Measurements from ENCODE around the gene NECAB3. TPM values are rescaled to one million over a fixed set of nuclear protein-coding genes. Genes with fewer than 3 reads are reported as not detected.

Gene NECAB3
- total RNA-seq, 4 donors from 2014 or later: 26.1 to 180 (median 94.5) TPM

DNA sequence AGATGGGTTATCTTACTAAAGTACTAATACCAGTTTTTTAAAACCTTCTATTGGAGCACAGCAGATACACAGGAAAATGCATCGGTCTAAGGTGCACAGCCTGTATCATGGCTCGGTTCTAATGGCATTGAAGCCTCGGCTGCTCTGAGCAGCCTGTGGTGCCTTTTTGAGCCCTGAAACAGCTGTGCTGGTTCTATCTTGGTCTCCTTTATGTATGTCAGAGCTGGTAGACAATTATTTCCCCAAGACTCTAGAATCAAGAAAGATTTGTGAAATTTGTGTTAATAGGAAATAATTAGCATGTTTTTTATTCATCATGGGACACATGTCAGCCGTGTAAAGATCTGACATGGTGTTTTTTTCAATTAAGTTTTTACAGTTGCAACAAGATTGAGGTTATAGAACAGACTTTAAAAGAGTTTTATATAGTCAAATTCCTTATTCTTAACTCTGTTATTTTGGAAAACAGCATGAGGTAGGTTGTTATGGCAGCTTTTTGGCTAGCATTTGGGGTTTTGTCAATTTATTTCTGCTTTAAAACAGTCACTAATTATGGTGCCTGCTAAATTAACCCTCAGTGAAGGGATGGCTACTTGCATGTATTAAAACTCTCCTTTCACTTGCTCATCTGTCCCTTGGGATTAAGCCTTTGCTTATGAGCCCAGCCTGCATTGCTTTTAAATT, 52.4 kb downstream of the NECAB3 start:
- Histone ChIP-seq H3K4me3 (no peak overlapping the region), H3K4me1 (peaks cover 0 to 7% (median 0%) of the 10 kb centered on the region in 4 donors), H3K36me3 (peaks cover 0 to 33% (median 14%) of the 10 kb centered on the region in 4 donors), H3K27ac (no peak overlapping the region), H3K27me3 (no peaks in the 10 kb centered on the region), H3K9me3 (no peaks in the 10 kb centered on the region)
- intact Hi-C loops (cut with DNase I; ENCODE audit: low total_unique reads): loop anchor here (10.0 kb wide), 1 partner anchor 853 kb away; no protein-coding TSS in a partner anchor
- TF ChIP-seq EP300 (IDR thresholded peaks at IDR 0.05; ENCODE audit: low read depth) (no peak), POLR2AphosphoS5 (IDR thresholded peaks at IDR 0.05) (no peak), POLR2A (IDR thresholded peaks at IDR 0.05) (no peak)
- TF ChIP-seq, protein P1, sequence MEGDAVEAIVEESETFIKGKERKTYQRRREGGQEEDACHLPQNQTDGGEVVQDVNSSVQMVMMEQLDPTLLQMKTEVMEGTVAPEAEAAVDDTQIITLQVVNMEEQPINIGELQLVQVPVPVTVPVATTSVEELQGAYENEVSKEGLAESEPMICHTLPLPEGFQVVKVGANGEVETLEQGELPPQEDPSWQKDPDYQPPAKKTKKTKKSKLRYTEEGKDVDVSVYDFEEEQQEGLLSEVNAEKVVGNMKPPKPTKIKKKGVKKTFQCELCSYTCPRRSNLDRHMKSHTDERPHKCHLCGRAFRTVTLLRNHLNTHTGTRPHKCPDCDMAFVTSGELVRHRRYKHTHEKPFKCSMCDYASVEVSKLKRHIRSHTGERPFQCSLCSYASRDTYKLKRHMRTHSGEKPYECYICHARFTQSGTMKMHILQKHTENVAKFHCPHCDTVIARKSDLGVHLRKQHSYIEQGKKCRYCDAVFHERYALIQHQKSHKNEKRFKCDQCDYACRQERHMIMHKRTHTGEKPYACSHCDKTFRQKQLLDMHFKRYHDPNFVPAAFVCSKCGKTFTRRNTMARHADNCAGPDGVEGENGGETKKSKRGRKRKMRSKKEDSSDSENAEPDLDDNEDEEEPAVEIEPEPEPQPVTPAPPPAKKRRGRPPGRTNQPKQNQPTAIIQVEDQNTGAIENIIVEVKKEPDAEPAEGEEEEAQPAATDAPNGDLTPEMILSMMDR (IDR thresholded peaks at IDR 0.05): no peak
- in situ Hi-C loops (cut with MboI; ENCODE audit: low pct_ligation_motif_present in 1 of 4, low pct_unique_long_range_greater_than_20kb in 1 of 4, low sequenced_read_pairs in 3 of 4): no loop called here
- DNase-seq: no peak
- 90 to 95% methylated on average over 3 to 4 of the region's 4 CpGs for WGBS, 2 donors (ENCODE audit: low coverage in 1 of 2)

DNA sequence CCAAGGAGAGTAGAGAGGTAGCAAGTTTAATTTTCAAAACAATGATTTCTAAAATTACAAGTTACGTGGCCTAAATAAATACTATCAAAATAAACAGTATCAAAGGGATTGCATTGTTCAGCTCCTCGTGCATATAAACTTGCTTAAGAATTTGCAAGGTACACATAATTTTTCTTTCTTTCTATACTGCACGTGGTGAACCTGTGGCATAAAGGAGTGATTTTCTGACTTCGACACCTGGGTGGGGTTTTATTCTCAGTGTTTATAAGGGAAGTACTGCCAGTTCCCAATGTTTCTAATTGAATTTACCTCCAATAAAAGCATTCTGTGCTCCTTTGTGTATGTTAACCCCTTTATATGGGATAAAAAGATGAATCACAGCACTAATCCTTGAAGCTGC, 62.2 kb downstream of the NECAB3 start:
- intact Hi-C loops (cut with DNase I; ENCODE audit: low total_unique reads): no loop called here
- H3K36me3 ChIP-seq: peaks cover 0 to 24% (median 9%) of the 10 kb centered on the region in 4 donors
- WGBS, 2 donors (ENCODE audit: low coverage in 1 of 2): 29 to 38% methylated on average over 4 of the region's 4 CpGs
- H3K4me1 ChIP-seq: peaks cover 0 to 8% (median 4%) of the 10 kb centered on the region in 4 donors
- no peak overlapping the region for H3K4me3 ChIP-seq
- no peak overlapping the region for H3K27ac ChIP-seq
- H3K9me3 ChIP-seq: no peaks in the 10 kb centered on the region
- TF ChIP-seq POLR2AphosphoS5 (IDR thresholded peaks at IDR 0.05): no peak
- TF ChIP-seq EP300 (IDR thresholded peaks at IDR 0.05; ENCODE audit: low read depth): no peak
- TF ChIP-seq, protein P1 (IDR thresholded peaks at IDR 0.05): no peak
- TF ChIP-seq POLR2A (IDR thresholded peaks at IDR 0.05): no peak
- in situ Hi-C loops (cut with MboI; ENCODE audit: low pct_ligation_motif_present in 1 of 4, low pct_unique_long_range_greater_than_20kb in 1 of 4, low sequenced_read_pairs in 3 of 4): no loop called here
- H3K27me3 ChIP-seq: no peaks in the 10 kb centered on the region
- DNase-seq: no peak

DNA sequence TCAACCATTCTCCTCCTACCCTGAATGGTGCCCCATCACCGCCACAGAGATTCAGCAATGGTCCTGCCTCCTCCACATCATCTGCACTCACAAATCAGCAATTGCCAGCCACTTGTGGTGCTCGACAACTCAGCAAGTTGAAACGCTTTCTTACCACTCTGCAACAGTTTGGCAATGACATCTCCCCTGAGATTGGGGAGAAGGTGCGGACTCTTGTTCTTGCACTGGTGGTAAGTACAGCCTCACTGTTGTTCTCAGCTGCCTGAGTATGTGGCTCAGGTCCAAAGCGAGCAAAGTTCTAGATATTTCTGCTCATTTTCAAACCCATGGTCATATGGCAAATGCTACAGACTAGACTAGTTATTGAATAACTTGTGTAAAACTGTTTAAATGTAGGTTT, 63.1 kb downstream of the NECAB3 start:
- Histone ChIP-seq H3K9me3 (no peaks in the 10 kb centered on the region), H3K36me3 (peaks cover 0 to 19% (median 8%) of the 10 kb centered on the region in 4 donors), H3K4me1 (peaks cover 0 to 8% (median 4%) of the 10 kb centered on the region in 4 donors), H3K27ac (no peak overlapping the region), H3K27me3 (no peaks in the 10 kb centered on the region), H3K4me3 (no peak overlapping the region)
- in situ Hi-C loops (cut with MboI; ENCODE audit: low pct_ligation_motif_present in 1 of 4, low pct_unique_long_range_greater_than_20kb in 1 of 4, low sequenced_read_pairs in 3 of 4) (no loop called here), intact Hi-C loops (cut with DNase I; ENCODE audit: low total_unique reads) (no loop called here)
- TF ChIP-seq POLR2A (IDR thresholded peaks at IDR 0.05) (no peak), POLR2AphosphoS5 (IDR thresholded peaks at IDR 0.05) (no peak), EP300 (IDR thresholded peaks at IDR 0.05; ENCODE audit: low read depth) (no peak)
- TF ChIP-seq, protein P1 (IDR thresholded peaks at IDR 0.05): no peak
- whole genome bisulfite sequencing, 2 donors (ENCODE audit: low coverage in 1 of 2): 88 to 97% methylated on average over 4 to 5 of the region's 5 CpGs
- DNase-seq: no peak

DNA sequence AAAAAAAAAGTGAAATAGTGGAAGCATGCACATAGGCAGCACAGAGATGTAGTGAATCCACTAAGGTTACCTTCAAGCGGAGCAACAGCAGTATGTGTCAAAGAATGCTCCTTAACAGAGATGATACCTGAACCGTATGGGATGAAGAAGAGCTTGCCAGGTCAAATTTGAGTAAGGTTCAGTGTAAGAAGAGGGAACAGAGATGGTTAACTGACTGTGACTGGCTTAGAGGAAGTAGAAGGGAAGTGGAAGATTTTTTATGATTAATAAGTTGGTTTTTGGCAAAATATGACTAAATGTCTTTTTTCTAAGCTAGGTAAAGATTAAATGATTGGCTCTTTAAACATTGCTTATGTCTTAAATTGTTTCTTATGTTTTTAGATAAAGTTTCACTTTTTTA, 64.7 kb downstream of the NECAB3 start:
- peaks cover 0 to 8% (median 4%) of the 10 kb centered on the region in 4 donors for H3K4me1 ChIP-seq
- no peak overlapping the region for H3K4me3 ChIP-seq
- intact Hi-C loops (cut with DNase I; ENCODE audit: low total_unique reads): no loop called here
- peaks cover 0 to 17% (median 3%) of the 10 kb centered on the region in 4 donors for H3K36me3 ChIP-seq
- 94 to 100% methylated on average over 2 of the region's 2 CpGs for WGBS, 2 donors (ENCODE audit: low coverage in 1 of 2)
- DNase-seq: no peak
- TF ChIP-seq, protein P1 (IDR thresholded peaks at IDR 0.05): no peak
- no peak for TF ChIP-seq POLR2AphosphoS5 (IDR thresholded peaks at IDR 0.05)
- TF ChIP-seq EP300 (IDR thresholded peaks at IDR 0.05; ENCODE audit: low read depth): no peak
- no peak for TF ChIP-seq POLR2A (IDR thresholded peaks at IDR 0.05)
- no peaks in the 10 kb centered on the region for H3K9me3 ChIP-seq
- H3K27ac ChIP-seq: no peak overlapping the region
- in situ Hi-C loops (cut with MboI; ENCODE audit: low pct_ligation_motif_present in 1 of 4, low pct_unique_long_range_greater_than_20kb in 1 of 4, low sequenced_read_pairs in 3 of 4): no loop called here
- no peaks in the 10 kb centered on the region for H3K27me3 ChIP-seq

Other genes starting within 250 kb of the NECAB3 start
- 10 to 100 TPM; 10.3 to 21.7 (median 14.5) TPM for gene SNTA1, start 230.7 kb downstream of the NECAB3 start, total RNA-seq
- gene CBFA2T2, start 184.3 kb downstream of the NECAB3 start, total RNA-seq: 10 to 100 TPM; 35.8 to 62.3 (median 46.6) TPM
- not detected for gene C20orf144, start 12.1 kb downstream of the NECAB3 start, total RNA-seq
- gene ACTL10, start 7.5 kb downstream of the NECAB3 start, total RNA-seq: 10 to 100 TPM in 1 of 4 donors, 1 to 10 TPM in 2, not detected in 1; 1.5 to 14.1 (median 3.0) TPM
- gene E2F1, start 12.0 kb upstream of the NECAB3 start, total RNA-seq: 1 to 10 TPM in 3 of 4 donors, not detected in 1; 1.2 to 2.7 (median 2.1) TPM
- 10 to 100 TPM in 1 of 4 donors, 1 to 10 TPM in 3; 1.6 to 12.0 (median 5.5) TPM for gene PXMP4, start 45.9 kb upstream of the NECAB3 start, total RNA-seq
- 1 to 10 TPM; 3.8 to 7.2 (median 7.1) TPM for gene ZNF341, start 57.6 kb upstream of the NECAB3 start, total RNA-seq
- gene CHMP4B, start 136.9 kb upstream of the NECAB3 start, total RNA-seq: 100 to 1,000 TPM; 182 to 263 (median 213) TPM

Measured in transverse colon (tissue), 4 donors.